Amniotic stem cell (primary cell): ENCODE measurements around the gene CD81.
"Not testable (repeated sequence)": the region's sequence is repeated elsewhere in the genome, so short reads cannot be mapped to it uniquely, and the experiment has no call there.

ENCODE experiments used
- DNase-seq: peaks from one replicate; lab custom pipeline; 2025; lab: John Stamatoyannopoulos, UW

CD81 gene

GRCh38 chr11:2357651-2358050 lies 19.5 kb upstream of the CD81 start:
- DNase-seq, result not testable (repeated sequence)

GRCh38 chr11:2358754-2359442 lies 18.2 kb upstream of the CD81 start:
- DNase-seq, result no peak

GRCh38 chr11:2359557-2359956 lies 17.6 kb upstream of the CD81 start:
- DNase-seq, result no peak

- DNase-seq, result no peak
Observed at GRCh38 chr11:2360081-2360642, 16.9 kb upstream of the CD81 start.

GRCh38 chr11:2361565-2361964 lies 15.5 kb upstream of the CD81 start:
- no peak for DNase-seq

GRCh38 chr11:2362414-2362813 lies 14.7 kb upstream of the CD81 start:
- DNase-seq, result no peak

GRCh38 chr11:2363130-2363529 lies 14.0 kb upstream of the CD81 start:
- DNase-seq, result no peak

GRCh38 chr11:2363577-2364370 lies 13.3 kb upstream of the CD81 start:
- no peak for DNase-seq

- not testable (repeated sequence) for DNase-seq
Observed at GRCh38 chr11:2364386-2364785, 12.7 kb upstream of the CD81 start.

GRCh38 chr11:2365571-2366210 lies 11.4 kb upstream of the CD81 start:
- DNase-seq, result no peak

- no peak for DNase-seq
Observed at GRCh38 chr11:2366276-2366675, 10.8 kb upstream of the CD81 start.

- DNase-seq, result no peak
Observed at GRCh38 chr11:2366733-2367132, 10.4 kb upstream of the CD81 start.

GRCh38 chr11:2367266-2368160 lies 9.6 kb upstream of the CD81 start:
- DNase-seq, result no peak

- no peak for DNase-seq
Observed at GRCh38 chr11:2368178-2368850, 8.8 kb upstream of the CD81 start.

GRCh38 chr11:2368851-2369180 lies 8.3 kb upstream of the CD81 start:
- DNase-seq, result no peak

GRCh38 chr11:2369320-2369719 lies 7.8 kb upstream of the CD81 start:
- no peak for DNase-seq

- DNase-seq, result no peak
Observed at GRCh38 chr11:2369896-2370295, 7.2 kb upstream of the CD81 start.

- no peak for DNase-seq
Observed at GRCh38 chr11:2374456-2375201, 2.5 kb upstream of the CD81 start.

GRCh38 chr11:2375341-2375853 lies 1.7 kb upstream of the CD81 start:
- no peak for DNase-seq

GRCh38 chr11:2375964-2376551 lies 1.1 kb upstream of the CD81 start:
- DNase-seq, result no peak
